ENCODE measurements around the gene ASIC1. TPM values are rescaled to one million over a fixed set of nuclear protein-coding genes. Genes with fewer than 3 reads are reported as not detected.

Gene ASIC1
- total and polyA plus RNA-seq, 2 experiments from 2014 or later = 0.76 to 1.5 TPM

DNA sequence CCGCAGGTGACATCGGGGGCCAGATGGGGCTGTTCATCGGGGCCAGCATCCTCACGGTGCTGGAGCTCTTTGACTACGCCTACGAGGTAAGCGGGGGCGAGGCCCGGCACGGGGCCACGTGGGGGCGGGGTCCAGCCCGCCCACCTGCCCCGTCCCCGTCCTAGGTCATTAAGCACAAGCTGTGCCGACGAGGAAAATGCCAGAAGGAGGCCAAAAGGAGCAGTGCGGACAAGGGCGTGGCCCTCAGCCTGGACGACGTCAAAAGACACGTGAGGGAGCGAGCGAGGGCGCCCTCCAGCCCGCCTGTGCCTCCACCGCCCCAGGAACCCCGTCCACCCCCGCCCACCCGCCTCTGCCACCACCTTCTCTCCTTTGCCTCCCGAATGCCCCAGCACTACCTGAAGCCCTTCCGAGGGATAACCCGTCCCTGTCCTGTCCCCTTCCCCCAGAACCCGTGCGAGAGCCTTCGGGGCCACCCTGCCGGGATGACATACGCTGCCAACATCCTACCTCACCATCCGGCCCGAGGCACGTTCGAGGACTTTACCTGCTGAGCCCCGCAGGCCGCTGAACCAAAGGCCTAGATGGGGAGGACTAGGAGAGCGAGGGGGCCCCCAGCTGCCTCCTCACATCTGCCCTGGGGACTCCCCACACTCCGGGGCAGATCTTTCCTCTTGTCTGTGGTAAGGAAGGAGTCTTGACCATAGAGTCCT lies 23.9 kb downstream of the ASIC1 start:
- Mint-ChIP-seq H3K4me3 (no peak overlapping the region; the same call in 2 of the 3 replicates), H3K27ac (no peak overlapping the region)
- peaks cover 4% of the 10 kb centered on the region; the same call in 1 of the 2 replicates for H4K20me1 ChIP-seq (replicated peaks; ENCODE audit: insufficient read depth)

DNA sequence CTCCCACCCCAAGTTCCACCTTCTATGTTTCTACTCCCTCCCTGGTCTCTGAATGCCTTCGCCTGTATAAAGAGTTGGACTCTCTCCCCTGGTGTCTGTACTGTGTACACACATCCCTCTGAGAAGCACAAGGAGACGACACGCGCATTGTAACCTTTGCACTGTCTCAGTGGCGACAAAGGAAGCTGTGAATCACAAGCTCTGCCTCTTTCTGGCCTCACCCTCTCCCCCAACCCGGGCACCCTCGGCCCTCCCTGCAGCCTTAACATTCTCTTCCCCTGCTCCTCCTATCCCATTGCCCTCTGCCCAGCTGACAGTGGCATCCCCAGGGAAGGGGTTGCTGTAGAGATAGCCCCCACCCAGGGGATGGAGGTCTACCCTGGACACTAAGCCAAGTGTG lies 25.2 kb downstream of the ASIC1 start:
- ATAC-seq (no peak), DNase-seq (ENCODE audit: low spot score) (no peak)
- Mint-ChIP-seq H3K27ac (no peak overlapping the region; the same call in 1 of the 2 replicates), H3K4me1 (peaks cover 30% of the 10 kb centered on the region), H3K9me3 (no peaks in the 10 kb centered on the region; the same call in 2 of the 3 replicates), H3K36me3 (ENCODE audit: low read depth) (peaks cover 21% of the 10 kb centered on the region), H3K27me3 (ENCODE audit: insufficient read depth, low read depth, poor library complexity) (peaks cover 7% of the 10 kb centered on the region), H3K4me3 (no peak overlapping the region)
- H3K27me3 ChIP-seq (ENCODE audit: insufficient read depth) = peaks cover 28% of the 10 kb centered on the region
- no peak overlapping the region for H2AFZ ChIP-seq
- peaks cover 6% of the 10 kb centered on the region; the same call in 1 of the 2 replicates for H3K36me3 ChIP-seq (ENCODE audit: insufficient read depth)
- H3K4me1 ChIP-seq (ENCODE audit: insufficient read depth) = peaks cover 5% of the 10 kb centered on the region
- peaks cover 4% of the 10 kb centered on the region for H4K20me1 ChIP-seq (replicated peaks; ENCODE audit: insufficient read depth)
- no peak overlapping the region for H3K4me2 ChIP-seq
- H3K9me2 ChIP-seq (ENCODE audit: insufficient read depth) = no peaks in the 10 kb centered on the region
- no peak overlapping the region for H3K4me3 ChIP-seq
- H3F3A ChIP-seq (replicated peaks; ENCODE audit: low read depth) = peaks cover 19% of the 10 kb centered on the region
- TF ChIP-seq CREB1 (CRISPR knock-in tag; IDR thresholded peaks at IDR 0.05; ENCODE audit: low read depth) (no peak), NANOG (IDR thresholded peaks at IDR 0.05; ENCODE audit: borderline replicate concordance) (no peak), JUNB (IDR thresholded peaks at IDR 0.05; ENCODE audit: unreplicated experiment) (no peak)
- TF ChIP-seq, protein P1, sequence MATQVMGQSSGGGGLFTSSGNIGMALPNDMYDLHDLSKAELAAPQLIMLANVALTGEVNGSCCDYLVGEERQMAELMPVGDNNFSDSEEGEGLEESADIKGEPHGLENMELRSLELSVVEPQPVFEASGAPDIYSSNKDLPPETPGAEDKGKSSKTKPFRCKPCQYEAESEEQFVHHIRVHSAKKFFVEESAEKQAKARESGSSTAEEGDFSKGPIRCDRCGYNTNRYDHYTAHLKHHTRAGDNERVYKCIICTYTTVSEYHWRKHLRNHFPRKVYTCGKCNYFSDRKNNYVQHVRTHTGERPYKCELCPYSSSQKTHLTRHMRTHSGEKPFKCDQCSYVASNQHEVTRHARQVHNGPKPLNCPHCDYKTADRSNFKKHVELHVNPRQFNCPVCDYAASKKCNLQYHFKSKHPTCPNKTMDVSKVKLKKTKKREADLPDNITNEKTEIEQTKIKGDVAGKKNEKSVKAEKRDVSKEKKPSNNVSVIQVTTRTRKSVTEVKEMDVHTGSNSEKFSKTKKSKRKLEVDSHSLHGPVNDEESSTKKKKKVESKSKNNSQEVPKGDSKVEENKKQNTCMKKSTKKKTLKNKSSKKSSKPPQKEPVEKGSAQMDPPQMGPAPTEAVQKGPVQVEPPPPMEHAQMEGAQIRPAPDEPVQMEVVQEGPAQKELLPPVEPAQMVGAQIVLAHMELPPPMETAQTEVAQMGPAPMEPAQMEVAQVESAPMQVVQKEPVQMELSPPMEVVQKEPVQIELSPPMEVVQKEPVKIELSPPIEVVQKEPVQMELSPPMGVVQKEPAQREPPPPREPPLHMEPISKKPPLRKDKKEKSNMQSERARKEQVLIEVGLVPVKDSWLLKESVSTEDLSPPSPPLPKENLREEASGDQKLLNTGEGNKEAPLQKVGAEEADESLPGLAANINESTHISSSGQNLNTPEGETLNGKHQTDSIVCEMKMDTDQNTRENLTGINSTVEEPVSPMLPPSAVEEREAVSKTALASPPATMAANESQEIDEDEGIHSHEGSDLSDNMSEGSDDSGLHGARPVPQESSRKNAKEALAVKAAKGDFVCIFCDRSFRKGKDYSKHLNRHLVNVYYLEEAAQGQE (IDR thresholded peaks at IDR 0.05; ENCODE audit: unreplicated experiment) = no peak
- peaks cover 22% of the 10 kb centered on the region for H3K79me2 ChIP-seq (replicated peaks; ENCODE audit: insufficient read depth)
- H3K27ac ChIP-seq (ENCODE audit: low read depth) = no peak overlapping the region

More for the DNA sequence above, 23.9 kb downstream of the ASIC1 start:
- Mint-ChIP-seq H3K27me3 (ENCODE audit: insufficient read depth, low read depth, poor library complexity) (peaks cover 10% of the 10 kb centered on the region), H3K4me1 (peaks cover 23% of the 10 kb centered on the region), H3K9me3 (no peaks in the 10 kb centered on the region; the same call in 2 of the 3 replicates), H3K36me3 (ENCODE audit: low read depth) (peaks cover 8% of the 10 kb centered on the region; the same call in 2 of the 3 replicates)
- Histone ChIP-seq H2AFZ (peak overlapping the region; percentile 84; the same call in 1 of the 2 replicates), H3K36me3 (ENCODE audit: insufficient read depth) (no peaks in the 10 kb centered on the region), H3K79me2 (replicated peaks; ENCODE audit: insufficient read depth) (peaks cover 14% of the 10 kb centered on the region), H3K27ac (ENCODE audit: low read depth) (no peak overlapping the region), H3K4me2 (peak overlapping the region; percentile 74), H3K4me1 (ENCODE audit: insufficient read depth) (peaks cover 5% of the 10 kb centered on the region), H3K9me2 (ENCODE audit: insufficient read depth) (no peaks in the 10 kb centered on the region), H3K4me3 (peak overlapping the region; percentile 51), H3K27me3 (ENCODE audit: insufficient read depth) (peaks cover 28% of the 10 kb centered on the region), H3F3A (replicated peaks; ENCODE audit: low read depth) (0 out of 2 replicates have a peak, but pooled peaks cover 8% of the 10 kb centered on the region)
- peak; percentile 7 for ATAC-seq
- 0 out of 2 replicates have a peak, but pooled peaks have one; percentile 44 for TF ChIP-seq CREB1 (CRISPR knock-in tag; IDR thresholded peaks at IDR 0.05; ENCODE audit: low read depth)
- no peak for TF ChIP-seq ZNF114 (CRISPR knock-in tag; IDR thresholded peaks at IDR 0.05)
- peak; percentile 75 for DNase-seq (ENCODE audit: low spot score)
